GM12878 (cell line): ENCODE data around the gene SLC39A7. TPM values are rescaled to one million over a fixed set of nuclear protein-coding genes. Genes with fewer than 3 reads are reported as not detected.

Experiments
- ATAC-seq: fragments of 200-7000 bp; cut with Tn5 transposase; 3 replicates; pipeline ENCODE4 v1.9.1; 2020; ENCODE audit warnings: mild to moderate bottlenecking, moderate library complexity
- BruUV-seq: library from RNA; stranded (reverse); fragments of 400-500 nt; replicated peaks from 2 replicates; lab custom pipeline; 2021; lab: Mats Ljungman, UMichigan
- CTCF ChIA-PET: fragments of 300-600 bp; sonication (Branson Sonifier 250); formaldehyde crosslinking; extraction: SDS; loops from one replicate; lab custom pipeline; 2021; ENCODE audit warnings: inconsistent platforms; lab: Yijun Ruan, JAX
- POLR2A ChIA-PET: fragments of 350-600 bp; formaldehyde crosslinking; extraction: SDS; loops from one replicate; lab custom pipeline; 2021; ENCODE audit warnings: inconsistent platforms; lab: Charles Lee
- RAD21 ChIA-PET: fragments of 300-600 bp; sonication (Branson Sonifier 250); formaldehyde crosslinking; loops from one replicate; lab custom pipeline; 2023; ENCODE audit warnings: antibody characterized with exemption; ENCODE audit not compliant: unreplicated experiment; lab: Charles Lee
- SMC1A ChIA-PET: fragments of 300-600 bp; sonication (Branson Sonifier 250); formaldehyde crosslinking; loops from one replicate; lab custom pipeline; 2023; ENCODE audit not compliant: unreplicated experiment, uncharacterized antibody; lab: Charles Lee
- DNase-seq: peaks from one replicate; pipeline ENCODE4 v3.0.0-alpha.2; 2011; ENCODE audit warnings: low read depth, low spot score
- FAIRE-seq: peaks from 3 replicates; lab custom pipeline; 2011; peaks lifted over from hg19 to GRCh38; lab: Jason Lieb, UNC
- H2AFZ ChIP-seq: 2 replicates; pipeline ENCODE4 v1.6.0; 2011; ENCODE audit warnings: low read depth, low read length, control low read depth; ENCODE audit not compliant: control insufficient read depth
- H3K27ac ChIP-seq: 2 replicates; pipeline ENCODE4 v1.5.1; 2011; ENCODE audit warnings: control low read depth; ENCODE audit not compliant: control insufficient read depth, insufficient read depth
- H3K27me3 ChIP-seq, 2 experiments: replicated peaks in 1 of 2; 2 replicates each; pipeline versions ENCODE4 v1.6.0 to v1.6.1; 2011; ENCODE audit warnings: low read length in 1 of 2; ENCODE audit not compliant: control insufficient read depth in 2 of 2, insufficient read depth in 2 of 2
- H3K36me3 ChIP-seq, 2 experiments: 2 replicates each; pipeline ENCODE4 v1.5.1; 2011; ENCODE audit warnings: low read length in 1 of 2; ENCODE audit not compliant: control insufficient read depth in 2 of 2, insufficient read depth in 2 of 2
- H3K4me1 ChIP-seq: 2 replicates; pipeline ENCODE4 v1.6.1; 2011; ENCODE audit warnings: mild to moderate bottlenecking, low read length, moderate library complexity, mixed read lengths; ENCODE audit not compliant: control insufficient read depth, insufficient read depth
- H3K4me2 ChIP-seq: 2 replicates; pipeline ENCODE4 v1.6.0; 2011; ENCODE audit warnings: control low read depth; ENCODE audit not compliant: control insufficient read depth, insufficient read depth
- H3K4me3 ChIP-seq: fragments of 200-600 bp; sonication (generic); 2 replicates; pipeline ENCODE4 v1.5.1; 2016
- H3K79me2 ChIP-seq: 2 replicates; pipeline ENCODE4 v1.6.0; 2011; ENCODE audit warnings: low read length; ENCODE audit not compliant: control insufficient read depth, insufficient read depth
- H3K9ac ChIP-seq: 2 replicates; pipeline ENCODE4 v1.8.0; 2011; ENCODE audit warnings: low read length, control low read depth, mixed read lengths; ENCODE audit not compliant: control insufficient read depth, insufficient read depth
- H3K9me3 ChIP-seq: replicated peaks from 3 replicates; pipeline ENCODE4 v1.5.1; 2011; ENCODE audit warnings: mild to moderate bottlenecking, low read length; ENCODE audit not compliant: control insufficient read depth, insufficient read depth
- H4K20me1 ChIP-seq: 2 replicates; pipeline ENCODE4 v1.6.0; 2011; ENCODE audit not compliant: control insufficient read depth, insufficient read depth
- BACH1 ChIP-seq: fragments of 450-650 bp; IDR thresholded peaks from 2 replicates; pipeline ENCODE4 v1.6.1; 2017; ENCODE audit warnings: mild to moderate bottlenecking, borderline replicate concordance
- IKZF1 ChIP-seq: fragments of 450-650 bp; conservative IDR thresholded peaks from 2 replicates; pipeline ENCODE4 v1.6.1; 2017; ENCODE audit warnings: antibody characterized with exemption, mild to moderate bottlenecking
- MXI1 ChIP-seq: fragments of 150-350 bp; IDR thresholded peaks from 2 replicates; pipeline ENCODE4 v1.6.1; 2011; ENCODE audit warnings: low read depth, mild to moderate bottlenecking, inconsistent platforms, low read length, improper control_type of control experiment
- SKIL ChIP-seq: fragments of 450-650 bp; IDR thresholded peaks from 2 replicates; pipeline ENCODE4 v1.6.1; 2017; ENCODE audit warnings: mild to moderate bottlenecking, low read depth, inconsistent platforms; ENCODE audit not compliant: poor library complexity, severe bottlenecking
- WGBS: methylation state at CpG from one replicate; pipeline ENCODE4 v1.1.6; 2016; ENCODE audit warnings: low lambda C conversion rate; ENCODE audit not compliant: insufficient replicate concordance, insufficient coverage; ENCODE audit errors: missing lambda C conversion rate; 5-methylcytosine and 5-hydroxymethylcytosine counted together
- in situ Hi-C: fragments of 300-500 bp; cut with MboI; formaldehyde crosslinking; loops from 9 replicates; pipeline ENCODE4 v1.14.3; 2018; ENCODE audit warnings: mixed read lengths
- intact Hi-C: fragments of 100-400 bp; cut with micrococcal nuclease; formaldehyde crosslinking; loops from one replicate; pipeline ENCODE4 v1.14.2; 2022; ENCODE audit not compliant: unreplicated experiment
- polyA plus RNA-seq, 11 experiments: library from polyadenylated mRNA; depleted of rRNA in 4 of 11; unstranded in 6 of 11; stranded (reverse) in 5 of 11; fragments of >200 nt; fragmentation: Nextera tagmentation in 4 of 11; fragmentation: Illumina TruSeq in 1 of 11; extraction: Ambion mirVana in 4 of 11; extraction: Trizol in 1 of 11; gene quantifications; 1 replicate in 1 of 11; 2 replicates in 10 of 11; pipeline versions ENCODE4 v1.2.1 to v1.2.3, GENCODE V29; 2011 to 2016; ENCODE audit warnings: inconsistent platforms in 2 of 11, missing spikeins in 2 of 11, low read depth in 1 of 11
- total RNA-seq, 4 experiments: library from RNA; depleted of rRNA in 3 of 4; stranded (reverse); fragments of >200 nt in 3 of 4; fragmentation: Illumina TruSeq in 1 of 4; extraction: Trizol in 1 of 4; gene quantifications; 2 replicates each; pipeline versions ENCODE4 v1.2.1 to v1.2.3, GENCODE V29; 2013 to 2021
- TF ChIP-seq, protein P1 (sequence below): fragments of 450-650 bp; IDR thresholded peaks from 2 replicates; pipeline ENCODE4 v1.6.1; 2016; ENCODE audit warnings: mild to moderate bottlenecking
- TF ChIP-seq, protein P2 (sequence below): fragments of 450-650 bp; IDR thresholded peaks from 2 replicates; pipeline ENCODE4 v1.6.1; 2017; ENCODE audit warnings: antibody characterized with exemption, mild to moderate bottlenecking, moderate library complexity

SLC39A7 gene
- total and polyA plus RNA-seq, 10 of the 15 experiments (the other 5 are each of a cell fraction or from before 2014, with no cell fraction given): 7.3 to 63.1 (median 40.6) TPM

DNA sequence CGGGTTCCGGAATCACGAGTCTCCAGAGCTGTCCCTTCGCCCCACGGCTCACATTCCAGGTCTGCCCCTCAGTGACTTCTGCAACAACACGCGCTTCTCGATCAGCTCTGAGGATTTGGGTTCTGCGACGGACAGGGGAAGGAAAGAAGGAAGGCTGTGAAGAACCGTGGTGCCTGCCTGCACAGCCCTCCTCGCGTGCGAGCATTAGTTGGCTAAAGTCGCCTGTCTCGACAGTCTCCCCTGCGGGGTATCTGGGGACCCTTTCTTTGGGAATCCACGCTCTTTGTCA is 47.9 kb downstream of the SLC39A7 start:
- 2% methylated on average over 18 of the region's 18 CpGs for WGBS
- Histone ChIP-seq H3K4me3 (peak overlapping the region; percentile 78), H3K27me3 (no peaks in the 10 kb centered on the region), H4K20me1 (no peaks in the 10 kb centered on the region), H3K4me2 (peak overlapping the region; percentile 96), H3K79me2 (peaks cover 13% of the 10 kb centered on the region), H3K36me3 (peaks cover 2 to 12% of the 10 kb centered on the region in 2 experiments; a peak in 2 of 4 replicates), H2AFZ (peak overlapping the region; percentile 84), H3K27ac (peak overlapping the region; percentile 51)
- in situ Hi-C loops (loop anchor here (5.0 kb wide), 2 partner anchors 131 to 246 kb away; no protein-coding TSS in a partner anchor), intact Hi-C loops (loop anchor here (1.0 to 5.0 kb wide), 4 partner anchors 43 to 246 kb away; no protein-coding TSS in a partner anchor)
- FAIRE-seq (no peak), ATAC-seq (peak; percentile 5), DNase-seq (no peak)
- POLR2A ChIA-PET: interaction anchor here (0.7 to 5.2 kb wide), 19 partner anchors 22 to 231 kb away, joined by 3 to 40 read pairs (median 5); partner anchors contain the start of genes B3GALT4, HLA-DPA1, HLA-DPB1 and PFDN6
- SMC1A ChIA-PET: interaction anchor here (0.9 to 4.2 kb wide), 24 partner anchors 19 to 362 kb away, joined by 3 to 34 read pairs (median 5); partner anchors contain the start of genes HLA-DMA, HLA-DOA, RPS18 and RXRB
- 0 out of 2 replicates have a peak, but pooled peaks have one; percentile 5 for TF ChIP-seq BACH1
- TF ChIP-seq MXI1: 0 out of 2 replicates have a peak, but pooled peaks have one; percentile 2
- peak; percentile 30; the same call in 1 of the 2 replicates for TF ChIP-seq IKZF1
- TF ChIP-seq SKIL: peak; percentile 1
- TF ChIP-seq, protein P1, sequence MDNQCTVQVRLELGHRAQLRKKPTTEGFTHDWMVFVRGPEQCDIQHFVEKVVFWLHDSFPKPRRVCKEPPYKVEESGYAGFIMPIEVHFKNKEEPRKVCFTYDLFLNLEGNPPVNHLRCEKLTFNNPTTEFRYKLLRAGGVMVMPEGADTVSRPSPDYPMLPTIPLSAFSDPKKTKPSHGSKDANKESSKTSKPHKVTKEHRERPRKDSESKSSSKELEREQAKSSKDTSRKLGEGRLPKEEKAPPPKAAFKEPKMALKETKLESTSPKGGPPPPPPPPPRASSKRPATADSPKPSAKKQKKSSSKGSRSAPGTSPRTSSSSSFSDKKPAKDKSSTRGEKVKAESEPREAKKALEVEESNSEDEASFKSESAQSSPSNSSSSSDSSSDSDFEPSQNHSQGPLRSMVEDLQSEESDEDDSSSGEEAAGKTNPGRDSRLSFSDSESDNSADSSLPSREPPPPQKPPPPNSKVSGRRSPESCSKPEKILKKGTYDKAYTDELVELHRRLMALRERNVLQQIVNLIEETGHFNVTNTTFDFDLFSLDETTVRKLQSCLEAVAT: 0 out of 2 replicates have a peak, but pooled peaks have one; percentile 10
- TF ChIP-seq, protein P2, sequence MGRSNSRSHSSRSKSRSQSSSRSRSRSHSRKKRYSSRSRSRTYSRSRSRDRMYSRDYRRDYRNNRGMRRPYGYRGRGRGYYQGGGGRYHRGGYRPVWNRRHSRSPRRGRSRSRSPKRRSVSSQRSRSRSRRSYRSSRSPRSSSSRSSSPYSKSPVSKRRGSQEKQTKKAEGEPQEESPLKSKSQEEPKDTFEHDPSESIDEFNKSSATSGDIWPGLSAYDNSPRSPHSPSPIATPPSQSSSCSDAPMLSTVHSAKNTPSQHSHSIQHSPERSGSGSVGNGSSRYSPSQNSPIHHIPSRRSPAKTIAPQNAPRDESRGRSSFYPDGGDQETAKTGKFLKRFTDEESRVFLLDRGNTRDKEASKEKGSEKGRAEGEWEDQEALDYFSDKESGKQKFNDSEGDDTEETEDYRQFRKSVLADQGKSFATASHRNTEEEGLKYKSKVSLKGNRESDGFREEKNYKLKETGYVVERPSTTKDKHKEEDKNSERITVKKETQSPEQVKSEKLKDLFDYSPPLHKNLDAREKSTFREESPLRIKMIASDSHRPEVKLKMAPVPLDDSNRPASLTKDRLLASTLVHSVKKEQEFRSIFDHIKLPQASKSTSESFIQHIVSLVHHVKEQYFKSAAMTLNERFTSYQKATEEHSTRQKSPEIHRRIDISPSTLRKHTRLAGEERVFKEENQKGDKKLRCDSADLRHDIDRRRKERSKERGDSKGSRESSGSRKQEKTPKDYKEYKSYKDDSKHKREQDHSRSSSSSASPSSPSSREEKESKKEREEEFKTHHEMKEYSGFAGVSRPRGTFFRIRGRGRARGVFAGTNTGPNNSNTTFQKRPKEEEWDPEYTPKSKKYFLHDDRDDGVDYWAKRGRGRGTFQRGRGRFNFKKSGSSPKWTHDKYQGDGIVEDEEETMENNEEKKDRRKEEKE: no peak
- TF ChIP-seq, all 136 proteins: peak for 5
- Histone ChIP-seq H3K9ac (peak overlapping the region; percentile 38; the same call in 1 of the 2 replicates), H3K4me1 (peaks cover 10% of the 10 kb centered on the region), H3K9me3 (no peaks in the 10 kb centered on the region)
- ChIA-PET RAD21 (interaction anchor here (0.8 to 3.5 kb wide), 26 partner anchors 9 to 295 kb away, joined by 3 to 25 read pairs (median 9); partner anchors contain the start of genes HLA-DMA, HLA-DPA1, HLA-DPB1 and HSD17B8), CTCF (interaction anchor here (0.6 to 5.5 kb wide), 56 partner anchors 9 to 523 kb away, joined by 3 to 53 read pairs (median 7); partner anchors contain the start of genes B3GALT4, HLA-DPB1, HSD17B8 and RGL2)
- TSS peak; percentile 65 for BruUV-seq
